ENCODE data around the gene UHRF2.
A peak's percentile ranks its signal among the peaks of the same experiment; 100 is the strongest.

Gene UHRF2

GRCh38 chr9:6467006-6467625, 54.1 kb downstream of the UHRF2 start:
- no peak overlapping the region for H3K4me3 Mint-ChIP-seq
- H3K27me3 Mint-ChIP-seq (ENCODE audit: low read depth), result no peaks in the 10 kb centered on the region
- H3K4me1 Mint-ChIP-seq, result peaks cover 7% of the 10 kb centered on the region
- no peaks in the 10 kb centered on the region for H3K9me3 Mint-ChIP-seq
- no peak for TF ChIP-seq CTCF (IDR thresholded peaks at IDR 0.05; ENCODE audit: unreplicated experiment in 3 of 3)
- peaks cover 18% of the 10 kb centered on the region for H3K36me3 Mint-ChIP-seq (ENCODE audit: low read depth)
- no peak overlapping the region for H3K27ac Mint-ChIP-seq

- Mint-ChIP-seq H3K27ac (peak overlapping the region in 2 of 3 experiments; percentile 14 to 36), H3K4me3 (no peak overlapping the region), H3K36me3 (ENCODE audit: low read depth) (peaks cover 24% of the 10 kb centered on the region), H3K4me1 (peaks cover 12% of the 10 kb centered on the region), H3K27me3 (ENCODE audit: low read depth) (no peaks in the 10 kb centered on the region), H3K9me3 (no peaks in the 10 kb centered on the region)
- TF ChIP-seq CTCF (IDR thresholded peaks at IDR 0.05; ENCODE audit: unreplicated experiment in 3 of 3), result no peak
Observed at GRCh38 chr9:6471231-6471850, 58.3 kb downstream of the UHRF2 start.

DNA sequence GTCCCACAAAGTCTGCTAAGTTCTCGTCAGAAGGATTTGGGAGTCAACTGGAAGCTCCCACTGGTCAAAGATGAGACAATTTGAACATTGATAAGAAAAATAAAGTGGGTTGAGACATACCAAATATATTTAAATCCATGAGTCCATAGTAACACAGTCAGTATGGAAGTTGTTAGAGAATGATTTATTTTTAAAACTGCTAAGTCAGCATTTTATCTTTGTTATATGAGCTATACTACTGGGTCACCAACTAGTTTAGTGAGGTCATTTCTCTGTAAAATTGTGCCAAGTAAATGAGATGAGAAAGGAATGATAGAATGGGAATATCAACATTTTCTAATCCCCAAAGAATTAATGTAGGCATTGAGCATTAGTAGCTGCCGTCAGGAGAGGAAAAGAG, 60.2 kb downstream of the UHRF2 start:
- Mint-ChIP-seq H3K4me1 (peaks cover 12% of the 10 kb centered on the region), H3K27me3 (ENCODE audit: low read depth) (no peaks in the 10 kb centered on the region), H3K4me3 (no peak overlapping the region), H3K27ac (peak overlapping the region in 2 of 3 experiments; percentile 4 to 44), H3K36me3 (ENCODE audit: low read depth) (peaks cover 15% of the 10 kb centered on the region), H3K9me3 (no peaks in the 10 kb centered on the region)
- no peak for TF ChIP-seq CTCF (IDR thresholded peaks at IDR 0.05; ENCODE audit: unreplicated experiment in 3 of 3)

DNA sequence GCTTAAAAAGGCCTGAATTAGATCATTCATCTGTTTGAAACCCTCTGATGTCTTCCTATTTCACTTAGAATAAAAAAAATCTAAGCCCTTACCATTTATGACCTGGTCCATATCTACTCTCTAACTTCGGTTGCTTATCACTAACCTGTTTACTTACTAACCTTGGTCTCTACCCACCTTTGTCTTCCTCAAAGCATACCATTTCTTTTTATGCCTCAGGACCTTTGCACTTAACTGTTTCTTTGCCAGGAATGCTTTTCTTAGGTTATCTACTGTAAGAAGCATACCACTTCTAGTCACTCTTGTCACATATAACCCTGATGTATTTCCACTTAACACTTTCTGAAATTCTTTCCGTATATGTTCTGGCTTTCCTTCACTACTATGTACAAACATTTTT, 67.0 kb downstream of the UHRF2 start:
- Mint-ChIP-seq H3K36me3 (ENCODE audit: low read depth) (peaks cover 24% of the 10 kb centered on the region), H3K27me3 (ENCODE audit: low read depth) (no peaks in the 10 kb centered on the region), H3K4me1 (no peaks in the 10 kb centered on the region), H3K9me3 (no peaks in the 10 kb centered on the region), H3K27ac (no peak overlapping the region), H3K4me3 (no peak overlapping the region)
- no peak for TF ChIP-seq CTCF (IDR thresholded peaks at IDR 0.05; ENCODE audit: unreplicated experiment in 3 of 3)

GRCh38 chr9:6484210-6484609, 71.2 kb downstream of the UHRF2 start:
- no peaks in the 10 kb centered on the region for H3K9me3 Mint-ChIP-seq
- no peak overlapping the region for H3K27ac Mint-ChIP-seq
- no peaks in the 10 kb centered on the region for H3K27me3 Mint-ChIP-seq (ENCODE audit: low read depth)
- H3K4me1 Mint-ChIP-seq, result no peaks in the 10 kb centered on the region
- TF ChIP-seq CTCF (IDR thresholded peaks at IDR 0.05; ENCODE audit: unreplicated experiment in 3 of 3), result no peak
- H3K36me3 Mint-ChIP-seq (ENCODE audit: low read depth), result peaks cover 40% of the 10 kb centered on the region
- no peak overlapping the region for H3K4me3 Mint-ChIP-seq

GRCh38 chr9:6488395-6488794, 75.4 kb downstream of the UHRF2 start:
- no peak for TF ChIP-seq CTCF (IDR thresholded peaks at IDR 0.05; ENCODE audit: unreplicated experiment in 3 of 3)
- Mint-ChIP-seq H3K4me3 (no peak overlapping the region), H3K4me1 (no peaks in the 10 kb centered on the region), H3K27ac (no peak overlapping the region), H3K36me3 (ENCODE audit: low read depth) (peaks cover 45% of the 10 kb centered on the region), H3K9me3 (no peaks in the 10 kb centered on the region), H3K27me3 (ENCODE audit: low read depth) (no peaks in the 10 kb centered on the region)
